Measurements from ENCODE around the gene DROSHA.

DNA sequence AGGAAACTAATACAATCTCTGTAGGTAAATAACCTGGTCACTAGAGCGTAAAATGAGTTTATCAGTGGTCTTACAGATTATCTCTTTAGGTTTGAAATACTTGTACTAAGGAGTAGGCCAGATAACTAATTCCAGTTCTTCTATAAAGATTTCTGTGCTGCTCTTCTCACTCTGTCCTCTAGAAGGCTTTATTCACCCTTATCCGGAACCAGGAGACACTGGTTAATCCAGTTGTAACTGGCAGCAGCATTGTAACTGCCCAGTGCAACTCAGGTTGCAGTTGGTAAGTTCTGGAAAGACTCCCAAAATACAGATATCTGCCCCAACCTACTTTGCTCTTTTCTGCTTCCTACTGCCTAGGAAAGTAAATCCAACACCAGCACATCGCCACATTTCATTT, 20.0 kb upstream of the DROSHA start:
- TF ChIP-seq, protein P1, sequence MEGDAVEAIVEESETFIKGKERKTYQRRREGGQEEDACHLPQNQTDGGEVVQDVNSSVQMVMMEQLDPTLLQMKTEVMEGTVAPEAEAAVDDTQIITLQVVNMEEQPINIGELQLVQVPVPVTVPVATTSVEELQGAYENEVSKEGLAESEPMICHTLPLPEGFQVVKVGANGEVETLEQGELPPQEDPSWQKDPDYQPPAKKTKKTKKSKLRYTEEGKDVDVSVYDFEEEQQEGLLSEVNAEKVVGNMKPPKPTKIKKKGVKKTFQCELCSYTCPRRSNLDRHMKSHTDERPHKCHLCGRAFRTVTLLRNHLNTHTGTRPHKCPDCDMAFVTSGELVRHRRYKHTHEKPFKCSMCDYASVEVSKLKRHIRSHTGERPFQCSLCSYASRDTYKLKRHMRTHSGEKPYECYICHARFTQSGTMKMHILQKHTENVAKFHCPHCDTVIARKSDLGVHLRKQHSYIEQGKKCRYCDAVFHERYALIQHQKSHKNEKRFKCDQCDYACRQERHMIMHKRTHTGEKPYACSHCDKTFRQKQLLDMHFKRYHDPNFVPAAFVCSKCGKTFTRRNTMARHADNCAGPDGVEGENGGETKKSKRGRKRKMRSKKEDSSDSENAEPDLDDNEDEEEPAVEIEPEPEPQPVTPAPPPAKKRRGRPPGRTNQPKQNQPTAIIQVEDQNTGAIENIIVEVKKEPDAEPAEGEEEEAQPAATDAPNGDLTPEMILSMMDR (conservative IDR thresholded peaks at IDR 0.05; ENCODE audit: low read depth, low read length) = no peak
- TF ChIP-seq POLR2A (IDR thresholded peaks at IDR 0.05; ENCODE audit: low read depth, low read length) (no peak), RCOR1 (IDR thresholded peaks at IDR 0.05; ENCODE audit: insufficient replicate concordance, low read length) (no peak), SMC3 (IDR thresholded peaks at IDR 0.05; ENCODE audit: low read depth, low read length) (no peak), CEBPB (IDR thresholded peaks at IDR 0.05; ENCODE audit: low read depth, low read length) (no peak), ELK1 (IDR thresholded peaks at IDR 0.05; ENCODE audit: borderline replicate concordance, low read depth, low read length) (no peak), RFX5 (IDR thresholded peaks at IDR 0.05; ENCODE audit: low read depth, low read length) (no peak), MAFK (IDR thresholded peaks at IDR 0.05; ENCODE audit: low read depth, low read length) (no peak), BHLHE40 (IDR thresholded peaks at IDR 0.05; ENCODE audit: low read depth, low read length) (no peak)
